GM18909 (cell line): ENCODE results near the gene AKAP6.
"Not testable (repeated sequence)": the region's sequence is repeated elsewhere in the genome, so short reads cannot be mapped to it uniquely, and the experiment has no call there.

Source experiments
- ATAC-seq: cut with Tn5 transposase; IDR thresholded peaks from one replicate; pipeline ENCODE4 v1.9.1; 2021; ENCODE audit warnings: mild to moderate bottlenecking; ENCODE audit not compliant: unreplicated experiment, poor library complexity

Gene AKAP6

GRCh38 chr14:32434880-32435279 lies 105.8 kb downstream of the AKAP6 start:
- ATAC-seq, result no peak

GRCh38 chr14:32435411-32435810 lies 106.3 kb downstream of the AKAP6 start:
- no peak for ATAC-seq

GRCh38 chr14:32436993-32437392 lies 107.9 kb downstream of the AKAP6 start:
- no peak for ATAC-seq

- ATAC-seq, result no peak
These were observed 109.4 kb downstream of the AKAP6 start for GRCh38 chr14:32438517-32438916.

- ATAC-seq, result no peak
These were observed 115.0 kb downstream of the AKAP6 start for GRCh38 chr14:32443890-32444661.

GRCh38 chr14:32447371-32447770 lies 118.3 kb downstream of the AKAP6 start:
- no peak for ATAC-seq

GRCh38 chr14:32449648-32450047 lies 120.5 kb downstream of the AKAP6 start:
- no peak for ATAC-seq

GRCh38 chr14:32450919-32451675 lies 122.0 kb downstream of the AKAP6 start:
- ATAC-seq, result no peak

GRCh38 chr14:32453857-32454810 lies 125.0 kb downstream of the AKAP6 start:
- no peak for ATAC-seq

- ATAC-seq, result no peak
These were observed 128.3 kb downstream of the AKAP6 start for GRCh38 chr14:32457213-32457920.

GRCh38 chr14:32458720-32459119 lies 129.6 kb downstream of the AKAP6 start:
- no peak for ATAC-seq

GRCh38 chr14:32460267-32460666 lies 131.2 kb downstream of the AKAP6 start:
- no peak for ATAC-seq

GRCh38 chr14:32462553-32462952 lies 133.5 kb downstream of the AKAP6 start:
- ATAC-seq, result not testable (repeated sequence)

- ATAC-seq, result no peak
These were observed 139.9 kb downstream of the AKAP6 start for GRCh38 chr14:32468955-32469354.

- no peak for ATAC-seq
These were observed 140.5 kb downstream of the AKAP6 start for GRCh38 chr14:32469388-32470160.

- ATAC-seq, result no peak
These were observed 141.1 kb downstream of the AKAP6 start for GRCh38 chr14:32470161-32470715.

- no peak for ATAC-seq
These were observed 142.1 kb downstream of the AKAP6 start for GRCh38 chr14:32471181-32471580.

GRCh38 chr14:32472076-32472475 lies 143.0 kb downstream of the AKAP6 start:
- no peak for ATAC-seq
